ENCODE results near the gene ASCL2. TPM values are rescaled to one million over a fixed set of nuclear protein-coding genes. Genes with fewer than 3 reads are reported as not detected.
A peak's percentile ranks its signal among the peaks of the same experiment; 100 is the strongest.

The ASCL2 gene
- total RNA-seq, 2 donors from 2014 or later = 2.5 to 5.3 TPM

- Mint-ChIP-seq H3K9me3 (no peaks in the 10 kb centered on the region), H3K36me3 (no peaks in the 10 kb centered on the region), H3K4me3 (peak overlapping the region; percentile 92), H3K4me1 (ENCODE audit: low read depth in 2 of 2) (peaks cover 29 to 35% of the 10 kb centered on the region in 2 donors), H3K27ac (peak overlapping the region; percentile 67 to 73), H3K27me3 (no peaks in the 10 kb centered on the region)
- ATAC-seq (no peak), DNase-seq (ENCODE audit: low spot score) (peak; percentile 50)
Measured at GRCh38 chr11:2304506-2305139, 34.2 kb upstream of the ASCL2 start.

- Mint-ChIP-seq H3K27me3 (no peaks in the 10 kb centered on the region), H3K36me3 (no peaks in the 10 kb centered on the region), H3K4me1 (ENCODE audit: low read depth in 2 of 2) (peaks cover 34 to 39% of the 10 kb centered on the region in 2 donors), H3K27ac (peak overlapping the region; percentile 73 to 78), H3K9me3 (no peaks in the 10 kb centered on the region), H3K4me3 (peak overlapping the region; percentile 22)
- ATAC-seq = no peak
- DNase-seq (ENCODE audit: low spot score) = peak; percentile 26
Measured at GRCh38 chr11:2303627-2304505, 33.5 kb upstream of the ASCL2 start.

DNA sequence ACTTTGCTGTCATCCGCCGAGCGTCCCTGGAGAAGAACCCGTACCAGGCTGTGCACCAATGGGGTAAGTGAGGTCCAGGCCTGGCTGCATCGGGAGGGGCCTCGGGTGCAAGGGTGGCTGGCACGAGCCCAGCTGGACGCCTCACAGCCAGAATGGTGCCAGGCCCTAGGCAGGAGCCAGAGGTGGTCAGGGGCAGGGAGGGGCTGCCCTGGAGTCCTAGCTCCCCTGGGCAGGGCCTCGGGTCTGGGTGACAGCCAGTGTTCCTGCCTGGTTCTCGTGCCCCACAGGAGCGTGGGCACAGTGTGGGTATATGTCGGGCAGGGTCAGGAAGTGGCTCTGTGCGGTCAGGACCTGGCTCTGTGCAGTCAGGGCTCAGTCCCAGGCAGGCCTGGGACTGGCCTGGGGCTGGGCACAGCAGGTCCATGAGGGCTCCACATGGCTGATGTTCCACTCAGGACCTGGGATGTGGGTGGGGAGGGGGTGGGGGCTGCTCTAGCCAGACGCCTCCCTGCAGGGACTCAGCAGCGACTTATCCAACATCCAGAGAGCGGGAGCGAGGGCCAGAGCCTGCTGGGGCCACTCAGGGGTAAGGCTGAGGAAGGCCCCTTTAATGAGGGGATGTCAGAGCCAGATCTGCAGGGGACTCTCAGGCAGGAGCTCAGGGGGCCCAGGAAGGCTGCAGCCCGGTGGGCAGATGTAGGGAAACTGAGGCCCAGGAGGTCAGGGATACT lies 32.7 kb upstream of the ASCL2 start:
- peaks cover 34 to 40% of the 10 kb centered on the region in 2 donors for H3K4me1 Mint-ChIP-seq (ENCODE audit: low read depth in 2 of 2)
- DNase-seq (ENCODE audit: low spot score) (peak; percentile 58), ATAC-seq (peak in 1 of 2 donors; percentile 32)
- H3K27me3 Mint-ChIP-seq = no peaks in the 10 kb centered on the region
- peak overlapping the region; percentile 87 for H3K4me3 Mint-ChIP-seq
- peak overlapping the region; percentile 78 to 82 for H3K27ac Mint-ChIP-seq
- H3K36me3 Mint-ChIP-seq = no peaks in the 10 kb centered on the region
- no peaks in the 10 kb centered on the region for H3K9me3 Mint-ChIP-seq

DNA sequence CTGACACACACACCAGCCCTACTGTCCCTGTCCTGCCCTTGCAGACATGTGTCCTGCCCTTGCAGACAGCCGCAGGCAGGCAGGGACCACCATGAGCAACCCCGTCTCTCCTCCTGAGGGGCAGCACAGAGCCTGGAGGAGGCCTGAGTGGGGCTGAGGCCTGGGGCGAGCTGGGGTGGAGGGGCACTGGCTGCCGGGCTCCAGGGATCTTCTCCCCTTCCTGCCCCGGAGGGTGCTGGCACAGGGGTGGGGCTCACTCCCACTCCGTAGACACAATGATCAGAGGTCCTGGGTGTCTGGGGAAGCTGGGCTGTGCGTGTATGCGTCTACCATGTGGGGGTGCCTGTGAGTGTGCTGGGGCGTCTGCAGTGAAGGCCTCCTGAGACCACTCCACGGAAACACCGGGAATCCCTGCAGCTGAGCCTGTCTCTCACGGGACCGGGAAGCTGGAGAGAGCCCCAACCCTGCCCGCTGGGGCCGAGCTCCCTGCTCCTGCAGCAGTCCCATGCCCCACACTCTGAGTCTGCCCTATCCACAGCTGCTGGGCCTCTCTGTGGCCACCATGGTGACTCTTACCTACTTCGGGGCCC lies 32.0 kb upstream of the ASCL2 start:
- peak overlapping the region; percentile 87 for H3K4me3 Mint-ChIP-seq
- no peaks in the 10 kb centered on the region for H3K27me3 Mint-ChIP-seq
- H3K9me3 Mint-ChIP-seq = no peaks in the 10 kb centered on the region
- H3K4me1 Mint-ChIP-seq (ENCODE audit: low read depth in 2 of 2) = peaks cover 37 to 47% of the 10 kb centered on the region in 2 donors
- DNase-seq (ENCODE audit: low spot score) (peak; percentile 60), ATAC-seq (peak; percentile 2 to 18)
- H3K36me3 Mint-ChIP-seq = no peaks in the 10 kb centered on the region
- peak overlapping the region; percentile 82 to 90 for H3K27ac Mint-ChIP-seq

GRCh38 chr11:2301631-2302305 lies 31.4 kb upstream of the ASCL2 start, which contains the start of the genes C11orf21 and TSPAN32:
TSS of gene C11orf21 (minus strand) at chr11:2301918. CDS start at chr11:2301808, 110 bp downstream.
TSS of gene TSPAN32 (plus strand) at chr11:2302013. CDS start at chr11:2302150, 137 bp downstream.
- no peaks in the 10 kb centered on the region for H3K36me3 Mint-ChIP-seq
- H3K4me3 Mint-ChIP-seq = peak within 1 kb of the TSS; percentile 87
- peak within 1 kb of the TSS; percentile 82 to 90 for H3K27ac Mint-ChIP-seq
- H3K27me3 Mint-ChIP-seq = no peaks in the 10 kb centered on the region
- H3K9me3 Mint-ChIP-seq = no peaks in the 10 kb centered on the region
- peak; percentile 82 for DNase-seq (ENCODE audit: low spot score)
- peak; percentile 81 to 82 for ATAC-seq
- H3K4me1 Mint-ChIP-seq (ENCODE audit: low read depth in 2 of 2) = peaks cover 41 to 50% of the 10 kb centered on the region in 2 donors

GRCh38 chr11:2300936-2301630 lies 30.7 kb upstream of the ASCL2 start:
- Mint-ChIP-seq H3K4me3 (peak overlapping the region; percentile 87), H3K9me3 (no peaks in the 10 kb centered on the region), H3K4me1 (ENCODE audit: low read depth in 2 of 2) (peaks cover 34 to 44% of the 10 kb centered on the region in 2 donors), H3K27ac (peak overlapping the region; percentile 82 to 90), H3K27me3 (no peaks in the 10 kb centered on the region), H3K36me3 (no peaks in the 10 kb centered on the region)
- ATAC-seq = no peak
- peak; percentile 32 for DNase-seq (ENCODE audit: low spot score)

DNA sequence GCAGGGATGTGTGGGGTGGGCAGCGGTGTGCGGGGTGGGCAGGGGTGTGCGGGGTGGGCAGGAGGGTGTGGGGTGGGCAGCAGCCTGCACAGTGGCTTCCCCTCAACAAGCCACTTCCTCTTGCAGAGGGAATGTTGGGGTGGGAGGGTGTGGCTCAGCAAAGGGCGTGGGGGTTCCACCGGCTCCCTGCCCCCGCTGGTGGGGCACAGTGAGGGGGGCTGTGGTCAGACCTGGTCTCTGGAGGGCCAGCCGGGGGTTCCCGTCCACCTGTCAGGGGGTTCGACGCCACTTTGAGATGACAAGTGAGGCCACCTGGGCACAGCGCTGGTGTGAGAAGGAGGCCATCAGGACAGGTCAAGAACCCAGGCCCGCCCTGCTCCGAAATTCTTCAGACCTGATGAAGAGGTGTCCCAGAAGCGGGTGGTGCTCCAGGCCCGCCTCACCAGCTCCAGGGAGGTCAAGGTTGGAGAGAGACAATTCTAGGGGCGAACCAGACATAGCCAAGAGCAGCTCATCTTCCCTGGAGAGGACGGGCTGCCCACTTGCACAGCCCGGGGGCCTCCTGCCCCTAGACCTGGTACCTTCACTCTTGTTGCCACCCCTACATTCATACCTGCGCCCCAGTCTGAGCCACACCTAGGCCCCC lies 30.0 kb upstream of the ASCL2 start:
- peak overlapping the region; percentile 48 to 82 for H3K27ac Mint-ChIP-seq
- H3K4me1 Mint-ChIP-seq (ENCODE audit: low read depth in 2 of 2) = peaks cover 27 to 40% of the 10 kb centered on the region in 2 donors
- H3K27me3 Mint-ChIP-seq = no peaks in the 10 kb centered on the region

DNA sequence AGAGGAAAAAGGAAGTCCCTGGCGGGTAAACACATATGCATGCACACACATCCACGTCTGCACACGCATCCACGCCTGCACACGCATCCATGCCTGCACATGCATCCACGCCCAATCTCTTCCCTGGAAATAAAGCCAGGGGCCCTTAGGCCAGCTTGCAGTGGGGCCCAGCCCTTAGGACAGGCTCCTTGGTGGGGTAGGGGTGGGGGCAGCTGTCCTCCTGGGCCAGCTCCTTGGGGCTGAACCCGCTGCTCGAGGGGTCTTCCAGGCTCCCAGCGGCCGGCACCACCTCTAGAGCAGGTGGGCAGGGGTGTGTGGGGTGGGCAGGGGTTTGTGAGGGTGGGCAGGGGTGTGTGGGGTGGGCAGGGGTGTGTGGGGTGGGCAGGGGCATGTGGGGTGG lies 29.4 kb upstream of the ASCL2 start:
- H3K4me1 Mint-ChIP-seq (ENCODE audit: low read depth in 2 of 2) = peaks cover 24 to 40% of the 10 kb centered on the region in 2 donors

More for the DNA sequence above, 30.0 kb upstream of the ASCL2 start:
- no peaks in the 10 kb centered on the region for H3K36me3 Mint-ChIP-seq
- ATAC-seq (no peak), DNase-seq (ENCODE audit: low spot score) (peak; percentile 59)
- no peaks in the 10 kb centered on the region for H3K9me3 Mint-ChIP-seq
- peak overlapping the region; percentile 87 for H3K4me3 Mint-ChIP-seq

GRCh38 chr11:2298795-2299761 lies 28.7 kb upstream of the ASCL2 start:
- ATAC-seq = no peak
- Mint-ChIP-seq H3K4me3 (peak overlapping the region; percentile 76), H3K4me1 (ENCODE audit: low read depth in 2 of 2) (peaks cover 26 to 41% of the 10 kb centered on the region in 2 donors), H3K9me3 (no peaks in the 10 kb centered on the region), H3K36me3 (no peaks in the 10 kb centered on the region), H3K27me3 (no peaks in the 10 kb centered on the region), H3K27ac (peak overlapping the region; percentile 49 to 83)
- DNase-seq (ENCODE audit: low spot score) = peak; percentile 29

More for the DNA sequence above, 29.4 kb upstream of the ASCL2 start:
- Mint-ChIP-seq H3K4me3 (peak overlapping the region; percentile 76), H3K27ac (peak overlapping the region; percentile 49 to 83), H3K9me3 (no peaks in the 10 kb centered on the region), H3K27me3 (no peaks in the 10 kb centered on the region), H3K36me3 (no peaks in the 10 kb centered on the region)
- no peak for ATAC-seq
- peak; percentile 25 for DNase-seq (ENCODE audit: low spot score)

GRCh38 chr11:2298131-2298794 lies 27.9 kb upstream of the ASCL2 start:
- Mint-ChIP-seq H3K4me3 (no peak overlapping the region), H3K9me3 (no peaks in the 10 kb centered on the region), H3K4me1 (ENCODE audit: low read depth in 2 of 2) (peaks cover 30 to 44% of the 10 kb centered on the region in 2 donors), H3K27me3 (no peaks in the 10 kb centered on the region), H3K27ac (peak overlapping the region; percentile 52 to 77), H3K36me3 (no peaks in the 10 kb centered on the region)
- no peak for ATAC-seq
- DNase-seq (ENCODE audit: low spot score) = peak; percentile 29

GRCh38 chr11:2297623-2298030 lies 27.2 kb upstream of the ASCL2 start:
- Mint-ChIP-seq H3K4me3 (peak overlapping the region; percentile 9), H3K4me1 (ENCODE audit: low read depth in 2 of 2) (peaks cover 27 to 39% of the 10 kb centered on the region in 2 donors)

More at GRCh38 chr11:2297623-2298030, 27.2 kb upstream of the ASCL2 start:
- Mint-ChIP-seq H3K36me3 (no peaks in the 10 kb centered on the region), H3K9me3 (no peaks in the 10 kb centered on the region), H3K27me3 (no peaks in the 10 kb centered on the region), H3K27ac (peak overlapping the region; percentile 52 to 77)
- no peak for DNase-seq (ENCODE audit: low spot score)
- no peak for ATAC-seq

Data from natural killer cell treated with Interleukin-12 subunit alpha and Interleukin-12 subunit beta and Interleukin-15 and Interleukin-18, amount 100 ng/mL, for 72 hours (primary cell).